GM10266 (cell line): ENCODE data around the gene IFI30.
"Not testable (repeated sequence)": the region's sequence is repeated elsewhere in the genome, so short reads cannot be mapped to it uniquely, and the experiment has no call there.

Source experiments
- DNase-seq: peaks from one replicate; pipeline ENCODE4 v3.0.0; 2012; ENCODE audit errors: extremely low spot score
- TF ChIP-seq, protein P1 (sequence below): IDR thresholded peaks from 2 replicates; pipeline ENCODE4 v1.5.1; 2012; ENCODE audit warnings: mild to moderate bottlenecking, low read depth; ENCODE audit not compliant: control insufficient read depth, insufficient read depth; ENCODE audit errors: missing control alignments

IFI30 gene

DNA sequence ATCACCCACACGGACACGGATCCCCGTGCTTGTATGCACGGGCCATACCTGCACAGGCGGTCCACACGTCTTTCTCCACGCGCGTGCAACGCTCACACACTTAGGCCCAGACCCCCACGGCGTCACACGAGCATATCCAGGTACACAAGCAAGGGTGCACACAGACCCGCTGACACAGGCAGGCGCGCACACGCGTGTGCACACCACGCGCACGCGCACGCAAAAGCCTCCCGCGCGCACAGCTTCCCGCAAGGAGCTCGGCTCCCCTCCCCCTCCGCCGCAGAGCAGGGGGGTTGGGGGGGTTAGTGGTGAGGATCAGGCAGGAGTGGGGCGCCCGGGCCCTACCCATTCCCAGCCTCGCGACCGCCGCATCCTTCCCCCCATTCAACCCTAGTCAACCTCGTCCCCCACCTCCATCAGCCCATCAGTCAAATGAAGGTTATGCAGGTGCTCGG is 29.8 kb downstream of the IFI30 start:
- no peak for DNase-seq

GRCh38 chr19:18203863-18204393 is 30.3 kb downstream of the IFI30 start, which contains the start of gene RAB3A:
TSS of gene RAB3A (minus strand) at chr19:18204042. CDS start at chr19:18202740, 1,302 bp downstream.
- TF ChIP-seq, protein P1, sequence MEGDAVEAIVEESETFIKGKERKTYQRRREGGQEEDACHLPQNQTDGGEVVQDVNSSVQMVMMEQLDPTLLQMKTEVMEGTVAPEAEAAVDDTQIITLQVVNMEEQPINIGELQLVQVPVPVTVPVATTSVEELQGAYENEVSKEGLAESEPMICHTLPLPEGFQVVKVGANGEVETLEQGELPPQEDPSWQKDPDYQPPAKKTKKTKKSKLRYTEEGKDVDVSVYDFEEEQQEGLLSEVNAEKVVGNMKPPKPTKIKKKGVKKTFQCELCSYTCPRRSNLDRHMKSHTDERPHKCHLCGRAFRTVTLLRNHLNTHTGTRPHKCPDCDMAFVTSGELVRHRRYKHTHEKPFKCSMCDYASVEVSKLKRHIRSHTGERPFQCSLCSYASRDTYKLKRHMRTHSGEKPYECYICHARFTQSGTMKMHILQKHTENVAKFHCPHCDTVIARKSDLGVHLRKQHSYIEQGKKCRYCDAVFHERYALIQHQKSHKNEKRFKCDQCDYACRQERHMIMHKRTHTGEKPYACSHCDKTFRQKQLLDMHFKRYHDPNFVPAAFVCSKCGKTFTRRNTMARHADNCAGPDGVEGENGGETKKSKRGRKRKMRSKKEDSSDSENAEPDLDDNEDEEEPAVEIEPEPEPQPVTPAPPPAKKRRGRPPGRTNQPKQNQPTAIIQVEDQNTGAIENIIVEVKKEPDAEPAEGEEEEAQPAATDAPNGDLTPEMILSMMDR: no peak
- peak; percentile 99 for DNase-seq

More for the DNA sequence above, 29.8 kb downstream of the IFI30 start:
- TF ChIP-seq, protein P1: no peak

DNA sequence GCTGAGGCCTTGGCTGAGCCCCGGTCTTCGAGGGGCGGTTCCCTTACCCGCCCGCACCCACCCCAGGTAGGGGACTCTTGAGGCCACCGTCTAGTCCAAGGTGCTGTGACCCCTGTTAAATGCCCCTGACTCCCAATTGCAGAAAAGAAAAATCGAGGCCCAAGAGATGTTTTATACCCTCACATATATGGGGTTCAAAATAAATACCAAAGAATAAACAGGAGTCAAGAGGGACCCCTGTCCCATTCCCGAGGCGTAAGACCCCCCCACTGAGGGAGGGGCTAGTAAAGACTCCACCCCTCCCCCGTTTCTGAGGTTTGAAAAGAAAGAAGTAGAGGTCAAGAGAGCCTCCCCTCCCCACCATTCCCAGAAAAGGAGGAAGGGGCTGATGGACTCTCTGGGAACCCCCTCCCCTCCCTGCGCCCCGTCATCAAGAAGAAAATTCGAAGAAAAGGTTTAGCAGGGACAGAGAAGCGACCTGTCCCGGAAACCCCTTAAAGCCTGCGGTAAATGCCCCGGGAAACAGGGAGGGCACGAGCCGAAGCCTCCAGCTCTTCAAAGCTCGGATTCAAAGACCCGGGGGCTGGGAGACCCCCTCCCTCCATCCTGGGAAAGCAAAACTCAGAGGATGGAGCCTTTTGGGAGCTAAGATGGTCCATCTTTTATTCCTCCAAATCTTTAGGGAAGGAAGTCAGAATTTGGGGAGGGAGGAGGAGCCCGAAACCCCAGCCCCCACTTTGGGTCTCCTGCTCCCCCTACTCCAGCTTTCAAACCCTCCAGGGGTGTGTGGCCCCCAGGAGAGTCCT is 31.0 kb downstream of the IFI30 start:
- no peak for DNase-seq
- TF ChIP-seq, protein P1: no peak

- TF ChIP-seq, protein P1: no peak
- peak; percentile 84 for DNase-seq
Observed at GRCh38 chr19:18205200-18205892, 31.7 kb downstream of the IFI30 start.

GRCh38 chr19:18206018-18206417 is 32.4 kb downstream of the IFI30 start:
- no peak for DNase-seq
- TF ChIP-seq, protein P1: no peak

- TF ChIP-seq, protein P1: peak; percentile 59
- peak; percentile 60 for DNase-seq
Observed at GRCh38 chr19:18208098-18208951, 34.7 kb downstream of the IFI30 start.

GRCh38 chr19:18209912-18210311 is 36.3 kb downstream of the IFI30 start:
- DNase-seq: not testable (repeated sequence)
